Measurements from ENCODE around the gene PIGU.

DNA sequence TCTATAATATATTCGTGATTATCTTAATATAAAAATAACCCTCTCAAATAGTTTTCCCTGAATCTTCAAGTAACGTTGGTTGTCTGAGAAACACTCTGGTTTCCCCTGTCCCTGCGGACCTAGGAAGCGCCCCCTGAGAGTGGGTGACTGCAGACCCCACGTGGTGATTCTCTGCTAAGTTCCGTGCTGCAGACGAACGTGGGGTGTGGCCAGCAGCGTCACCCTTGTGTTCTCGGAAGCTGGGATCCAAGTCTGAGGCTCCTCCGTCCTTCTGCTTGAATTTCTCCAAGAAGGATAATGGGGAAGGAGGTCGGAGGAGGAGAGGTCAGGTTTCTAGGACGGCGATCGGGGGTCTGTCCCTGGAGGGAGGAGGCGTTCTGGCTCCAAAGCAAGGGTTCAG is 135.0 kb downstream of the PIGU start:
- TF ChIP-seq POLR2AphosphoS5 (IDR thresholded peaks at IDR 0.05; ENCODE audit: insufficient read depth, low read depth, low read length) (peak; percentile 3), CTCF (IDR thresholded peaks at IDR 0.05; ENCODE audit: extremely low read depth in 1 of 2, insufficient read depth in 1 of 2, low read depth in 1 of 2, low read length in 2 of 2) (no peak), POLR2A (IDR thresholded peaks at IDR 0.05; ENCODE audit: low read depth, low read length) (no peak)

Data from endothelial cell of umbilical vein (primary cell).